ENCODE results near the gene ELP5.

DNA sequence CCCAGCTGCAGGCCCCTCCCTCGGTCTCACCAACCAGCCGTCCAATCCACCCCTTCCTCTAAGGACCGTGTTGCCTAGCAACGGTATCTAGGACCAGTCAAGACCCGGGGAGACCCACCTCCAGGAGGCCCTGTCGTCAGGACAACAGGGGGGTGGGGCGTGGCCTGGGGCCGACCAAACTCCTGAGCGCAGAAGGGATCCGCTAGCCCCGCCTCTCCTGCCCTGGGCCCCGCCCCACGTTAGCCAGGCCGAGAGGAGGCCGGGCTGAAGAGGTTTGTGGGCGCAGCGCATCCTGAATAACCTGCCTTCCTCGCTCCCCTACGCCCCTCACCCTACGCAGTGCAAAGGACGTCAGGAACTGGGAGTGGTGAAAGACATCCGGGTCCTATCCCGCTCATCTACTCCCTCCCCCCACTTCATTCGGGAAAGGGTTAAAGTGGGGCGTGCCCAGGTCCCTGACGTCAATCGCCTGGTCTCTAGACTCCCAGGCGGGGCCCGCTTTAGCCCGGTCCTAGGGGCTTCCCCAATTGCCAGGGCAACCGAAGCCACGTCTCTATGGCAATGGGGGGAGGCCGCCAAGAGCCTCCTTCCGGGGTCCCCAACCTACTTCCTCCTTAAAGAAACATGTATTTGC lies 47.1 kb upstream of the ELP5 start:
- TF ChIP-seq CTCF (IDR thresholded peaks at IDR 0.05) (no peak), POLR2A (IDR thresholded peaks at IDR 0.05) (no peak)
